ENCODE measurements around the gene PRRX2.

The PRRX2 gene

DNA sequence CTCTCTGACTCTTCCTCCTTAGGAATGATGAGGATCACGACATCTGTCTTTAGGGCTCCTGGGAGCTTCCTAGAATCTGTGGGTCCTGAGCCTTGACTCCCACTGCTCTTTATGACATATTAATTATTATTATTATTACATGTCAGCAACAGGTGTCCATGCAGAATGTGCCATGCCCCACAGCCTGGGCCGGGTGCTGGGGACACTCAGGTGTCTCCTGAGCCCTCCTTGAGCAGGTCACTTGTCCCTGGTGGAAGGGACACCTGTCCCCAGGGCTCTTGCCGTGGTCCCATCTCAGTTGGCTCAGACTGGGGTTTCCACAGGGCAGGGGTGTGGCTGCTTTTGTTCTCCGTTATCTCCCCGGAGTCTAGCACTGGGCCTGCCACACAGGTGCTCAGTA lies 53.2 kb downstream of the PRRX2 start:
- TF ChIP-seq, protein P1, sequence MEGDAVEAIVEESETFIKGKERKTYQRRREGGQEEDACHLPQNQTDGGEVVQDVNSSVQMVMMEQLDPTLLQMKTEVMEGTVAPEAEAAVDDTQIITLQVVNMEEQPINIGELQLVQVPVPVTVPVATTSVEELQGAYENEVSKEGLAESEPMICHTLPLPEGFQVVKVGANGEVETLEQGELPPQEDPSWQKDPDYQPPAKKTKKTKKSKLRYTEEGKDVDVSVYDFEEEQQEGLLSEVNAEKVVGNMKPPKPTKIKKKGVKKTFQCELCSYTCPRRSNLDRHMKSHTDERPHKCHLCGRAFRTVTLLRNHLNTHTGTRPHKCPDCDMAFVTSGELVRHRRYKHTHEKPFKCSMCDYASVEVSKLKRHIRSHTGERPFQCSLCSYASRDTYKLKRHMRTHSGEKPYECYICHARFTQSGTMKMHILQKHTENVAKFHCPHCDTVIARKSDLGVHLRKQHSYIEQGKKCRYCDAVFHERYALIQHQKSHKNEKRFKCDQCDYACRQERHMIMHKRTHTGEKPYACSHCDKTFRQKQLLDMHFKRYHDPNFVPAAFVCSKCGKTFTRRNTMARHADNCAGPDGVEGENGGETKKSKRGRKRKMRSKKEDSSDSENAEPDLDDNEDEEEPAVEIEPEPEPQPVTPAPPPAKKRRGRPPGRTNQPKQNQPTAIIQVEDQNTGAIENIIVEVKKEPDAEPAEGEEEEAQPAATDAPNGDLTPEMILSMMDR (conservative IDR thresholded peaks at IDR 0.05; ENCODE audit: low read depth, low read length) = no peak
- Histone ChIP-seq H3K9ac (no peak overlapping the region), H3K79me2 (ENCODE audit: insufficient read depth, low read depth) (no peaks in the 10 kb centered on the region), H3K4me3 (IDR thresholded peaks at IDR 0.05; ENCODE audit: insufficient read depth, low read depth, low read length) (no peak overlapping the region), H3K4me1 (ENCODE audit: low read depth, poor library complexity, severe bottlenecking) (no peaks in the 10 kb centered on the region), H3K27ac (no peak overlapping the region), H2AFZ (ENCODE audit: low read depth) (no peak overlapping the region), H3K4me2 (no peak overlapping the region), H3K27me3 (ENCODE audit: insufficient read depth, low read depth) (peaks cover 64% of the 10 kb centered on the region), H4K20me1 (ENCODE audit: insufficient read depth) (no peaks in the 10 kb centered on the region), H3K36me3 (ENCODE audit: insufficient read depth) (no peaks in the 10 kb centered on the region)

DNA sequence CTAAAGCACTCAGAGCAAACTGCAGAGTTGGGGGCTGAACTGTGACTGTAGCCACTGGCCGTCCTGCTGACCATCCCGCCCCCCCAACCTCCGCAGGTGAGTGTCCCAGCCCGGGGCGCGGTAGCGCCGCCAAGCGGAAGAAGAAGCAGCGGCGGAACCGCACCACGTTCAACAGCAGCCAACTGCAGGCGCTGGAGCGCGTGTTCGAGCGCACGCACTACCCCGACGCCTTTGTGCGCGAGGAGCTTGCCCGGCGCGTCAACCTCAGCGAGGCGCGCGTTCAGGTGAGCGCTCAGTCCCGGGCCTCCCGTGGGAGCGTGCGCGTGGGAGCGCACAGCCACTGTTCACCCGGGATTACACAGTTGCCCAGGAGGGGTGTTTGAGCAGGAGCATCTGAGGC lies 53.7 kb downstream of the PRRX2 start:
- Histone ChIP-seq H3K27me3 (ENCODE audit: insufficient read depth, low read depth) (peaks cover 69% of the 10 kb centered on the region), H2AFZ (ENCODE audit: low read depth) (no peak overlapping the region), H3K36me3 (ENCODE audit: insufficient read depth) (no peaks in the 10 kb centered on the region), H3K4me3 (IDR thresholded peaks at IDR 0.05; ENCODE audit: insufficient read depth, low read depth, low read length) (no peak overlapping the region), H4K20me1 (ENCODE audit: insufficient read depth) (no peaks in the 10 kb centered on the region), H3K4me2 (no peak overlapping the region), H3K27ac (no peak overlapping the region), H3K4me1 (ENCODE audit: low read depth, poor library complexity, severe bottlenecking) (no peaks in the 10 kb centered on the region), H3K9ac (no peak overlapping the region), H3K79me2 (ENCODE audit: insufficient read depth, low read depth) (no peaks in the 10 kb centered on the region)
- TF ChIP-seq, protein P1 (conservative IDR thresholded peaks at IDR 0.05; ENCODE audit: low read depth, low read length) = no peak

DNA sequence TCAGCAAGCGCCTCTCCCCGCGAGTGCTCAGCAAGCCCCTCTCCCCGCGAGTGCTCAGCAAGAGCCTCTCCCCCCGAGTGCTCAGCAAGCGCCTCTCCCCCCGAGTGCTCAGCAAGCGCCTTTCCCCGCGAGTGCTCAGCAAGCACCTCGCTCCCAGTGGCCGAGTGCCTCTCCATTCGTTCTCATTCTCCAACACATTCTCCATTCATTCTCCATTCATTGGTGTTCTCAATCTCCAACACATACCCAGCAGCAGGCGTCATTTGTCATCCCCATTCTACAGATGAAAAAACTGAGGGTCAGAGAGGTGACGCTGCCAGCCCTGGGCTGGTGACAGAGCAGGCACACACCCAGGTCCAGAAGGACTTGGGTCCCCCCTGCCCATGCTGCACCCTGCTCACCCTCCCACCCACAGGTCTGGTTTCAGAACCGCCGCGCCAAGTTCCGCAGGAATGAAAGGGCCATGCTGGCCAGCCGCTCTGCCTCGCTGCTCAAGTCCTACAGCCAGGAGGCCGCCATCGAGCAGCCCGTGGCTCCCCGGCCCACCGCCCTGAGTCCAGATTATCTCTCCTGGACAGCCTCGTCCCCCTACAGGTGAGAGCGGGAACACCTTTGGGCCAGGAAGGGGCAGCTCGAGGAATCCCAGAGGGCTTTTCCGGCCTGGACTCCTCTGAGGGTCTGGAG lies 54.9 kb downstream of the PRRX2 start:
- Histone ChIP-seq H3K4me2 (no peak overlapping the region), H3K79me2 (ENCODE audit: insufficient read depth, low read depth) (no peaks in the 10 kb centered on the region), H4K20me1 (ENCODE audit: insufficient read depth) (no peaks in the 10 kb centered on the region), H3K9ac (no peak overlapping the region), H3K4me1 (ENCODE audit: low read depth, poor library complexity, severe bottlenecking) (no peaks in the 10 kb centered on the region), H3K27ac (no peak overlapping the region), H3K27me3 (ENCODE audit: insufficient read depth, low read depth) (peaks cover 66% of the 10 kb centered on the region), H2AFZ (ENCODE audit: low read depth) (no peak overlapping the region), H3K4me3 (IDR thresholded peaks at IDR 0.05; ENCODE audit: insufficient read depth, low read depth, low read length) (no peak overlapping the region), H3K36me3 (ENCODE audit: insufficient read depth) (no peaks in the 10 kb centered on the region)
- TF ChIP-seq, protein P1 (conservative IDR thresholded peaks at IDR 0.05; ENCODE audit: low read depth, low read length) = no peak

DNA sequence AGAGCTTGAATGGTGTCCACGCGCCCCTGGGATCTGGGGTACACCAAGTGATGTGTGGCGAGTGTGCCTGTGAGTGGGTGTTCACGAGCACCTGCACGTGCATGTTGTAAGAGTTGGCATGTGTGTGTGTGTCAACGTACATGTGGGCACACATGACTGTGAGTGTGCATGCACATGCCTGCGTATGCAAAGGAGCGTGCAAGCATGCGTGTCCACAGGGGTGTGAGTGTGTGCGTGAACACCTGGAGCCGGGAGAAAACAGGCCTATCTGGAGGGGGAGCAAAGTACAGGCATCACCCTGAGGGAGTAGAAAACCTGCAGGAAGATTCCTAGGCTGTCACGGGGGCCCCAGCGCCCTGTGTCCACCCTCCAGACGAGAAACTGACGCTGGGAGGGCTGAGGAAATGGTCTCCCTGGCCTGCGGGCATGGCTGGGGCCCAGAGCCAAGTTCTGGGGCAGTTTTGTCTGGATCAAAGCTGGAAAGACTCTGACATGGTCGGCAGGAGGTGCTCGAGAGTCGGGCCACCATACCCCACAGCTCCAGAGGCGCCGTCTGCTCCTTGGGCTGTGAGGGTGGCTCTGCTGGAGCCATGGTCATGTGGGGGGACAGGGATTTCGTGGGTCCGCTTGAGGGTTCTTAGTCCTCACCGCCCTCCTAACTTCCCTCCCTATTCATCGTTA lies 55.6 kb downstream of the PRRX2 start:
- no peaks in the 10 kb centered on the region for H3K4me1 ChIP-seq (ENCODE audit: low read depth, poor library complexity, severe bottlenecking)
- no peak overlapping the region for H3K9ac ChIP-seq
- H3K4me2 ChIP-seq = no peak overlapping the region
- H2AFZ ChIP-seq (ENCODE audit: low read depth) = no peak overlapping the region
- no peaks in the 10 kb centered on the region for H3K79me2 ChIP-seq (ENCODE audit: insufficient read depth, low read depth)
- no peaks in the 10 kb centered on the region for H3K36me3 ChIP-seq (ENCODE audit: insufficient read depth)
- H3K27me3 ChIP-seq (ENCODE audit: insufficient read depth, low read depth) = peaks cover 64% of the 10 kb centered on the region
- TF ChIP-seq, protein P1 (conservative IDR thresholded peaks at IDR 0.05; ENCODE audit: low read depth, low read length) = peak; percentile 28
- H3K4me3 ChIP-seq (IDR thresholded peaks at IDR 0.05; ENCODE audit: insufficient read depth, low read depth, low read length) = no peak overlapping the region
- no peaks in the 10 kb centered on the region for H4K20me1 ChIP-seq (ENCODE audit: insufficient read depth)
- H3K27ac ChIP-seq = no peak overlapping the region

All from KMS-11 (cell line).